ENCODE results near the gene RGR.

The RGR gene

DNA sequence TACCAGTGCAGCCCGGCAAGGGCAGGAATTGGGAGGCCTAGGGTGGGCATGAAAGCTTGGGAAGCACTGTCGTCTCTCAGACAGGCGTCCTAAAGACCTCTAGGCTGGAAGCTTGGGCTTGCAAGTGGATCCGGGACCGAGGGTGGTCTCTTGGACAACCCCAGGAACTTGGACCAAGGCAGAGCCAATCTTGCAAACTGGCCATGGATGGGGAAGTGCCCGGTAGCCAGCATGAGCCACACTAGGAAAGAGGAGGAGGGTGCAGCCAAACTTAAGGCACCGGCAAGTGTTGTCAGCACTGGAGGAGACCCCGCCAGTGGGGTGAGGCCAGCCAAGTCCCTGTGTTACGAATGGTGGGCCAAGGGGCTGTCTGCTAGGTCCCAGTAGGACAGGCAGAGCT lies 28.0 kb upstream of the RGR start:
- Histone ChIP-seq H3K27ac (no peak overlapping the region), H3K4me3 (no peak overlapping the region)

DNA sequence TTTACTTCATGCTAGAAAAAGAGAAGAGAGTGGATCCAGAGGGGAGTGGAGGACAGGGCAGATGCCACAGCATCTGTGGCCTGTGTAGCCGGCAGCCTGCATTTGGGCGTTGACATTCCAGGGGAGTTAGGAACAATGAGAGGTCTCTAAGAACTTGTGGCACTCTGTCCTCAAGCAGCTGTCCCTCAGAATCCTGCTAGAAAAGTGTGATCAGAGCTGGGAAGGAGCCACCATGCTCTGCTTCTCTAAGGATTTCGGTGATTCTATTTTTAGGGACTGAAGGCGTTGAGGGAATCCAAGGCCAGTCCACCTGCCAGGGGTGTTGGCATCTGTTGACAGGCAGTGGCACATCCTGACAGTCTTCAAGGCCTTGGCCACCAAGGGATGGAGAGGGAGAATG lies 27.1 kb upstream of the RGR start:
- no peak overlapping the region for H3K4me3 ChIP-seq
- H3K27ac ChIP-seq = no peak overlapping the region

DNA sequence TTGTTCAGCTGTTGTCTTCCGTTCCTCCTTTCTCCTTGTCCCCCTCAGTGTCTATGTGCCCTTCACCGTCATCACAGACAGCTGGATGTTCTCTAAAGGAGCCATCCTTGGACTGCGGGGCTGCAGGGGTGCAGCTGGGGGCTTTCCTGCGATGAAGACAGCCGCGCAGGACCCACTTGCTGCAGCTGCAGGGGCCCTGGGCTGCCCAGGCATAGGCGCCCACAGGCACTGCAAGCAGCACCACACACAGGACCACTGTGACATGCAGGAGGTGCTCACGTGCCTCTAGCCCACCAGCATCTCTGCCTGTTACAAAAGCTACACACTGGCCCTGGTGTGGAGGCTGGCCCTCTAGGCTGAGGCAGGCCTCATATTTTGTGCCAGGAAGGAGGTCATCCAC lies 22.9 kb upstream of the RGR start:
- H3K27ac ChIP-seq = no peak overlapping the region
- no peak overlapping the region for H3K4me3 ChIP-seq

DNA sequence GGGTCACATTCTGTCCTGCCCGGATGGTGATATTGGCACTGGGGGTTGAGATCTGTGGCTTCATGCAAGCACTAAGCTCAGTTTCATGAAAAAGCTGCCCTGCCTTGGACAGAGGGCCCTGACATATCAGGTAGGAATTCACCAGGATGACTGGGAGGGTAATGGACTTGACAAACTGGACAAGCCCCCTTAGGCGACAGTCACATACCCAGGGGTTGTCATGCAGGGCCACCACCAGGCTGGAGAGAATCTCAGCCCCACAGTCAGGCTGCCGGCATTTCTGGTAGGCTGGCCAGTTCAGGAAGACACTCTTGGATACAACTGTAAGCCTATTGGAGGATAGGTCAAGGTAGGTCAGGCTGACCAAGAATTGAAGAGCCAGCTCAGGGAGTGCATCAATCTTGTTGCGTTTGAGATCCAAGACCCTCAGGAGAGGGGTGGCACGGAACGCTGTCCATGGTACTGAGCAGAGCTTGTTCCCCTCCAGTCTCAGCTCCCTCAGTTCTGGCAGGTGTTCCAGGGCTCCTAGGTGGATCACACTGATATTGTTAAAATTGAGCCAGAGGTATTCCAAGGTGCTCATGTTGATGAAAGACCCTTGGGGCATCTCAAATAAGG lies 20.3 kb upstream of the RGR start:
- Histone ChIP-seq H3K4me3 (no peak overlapping the region), H3K27ac (no peak overlapping the region)

DNA sequence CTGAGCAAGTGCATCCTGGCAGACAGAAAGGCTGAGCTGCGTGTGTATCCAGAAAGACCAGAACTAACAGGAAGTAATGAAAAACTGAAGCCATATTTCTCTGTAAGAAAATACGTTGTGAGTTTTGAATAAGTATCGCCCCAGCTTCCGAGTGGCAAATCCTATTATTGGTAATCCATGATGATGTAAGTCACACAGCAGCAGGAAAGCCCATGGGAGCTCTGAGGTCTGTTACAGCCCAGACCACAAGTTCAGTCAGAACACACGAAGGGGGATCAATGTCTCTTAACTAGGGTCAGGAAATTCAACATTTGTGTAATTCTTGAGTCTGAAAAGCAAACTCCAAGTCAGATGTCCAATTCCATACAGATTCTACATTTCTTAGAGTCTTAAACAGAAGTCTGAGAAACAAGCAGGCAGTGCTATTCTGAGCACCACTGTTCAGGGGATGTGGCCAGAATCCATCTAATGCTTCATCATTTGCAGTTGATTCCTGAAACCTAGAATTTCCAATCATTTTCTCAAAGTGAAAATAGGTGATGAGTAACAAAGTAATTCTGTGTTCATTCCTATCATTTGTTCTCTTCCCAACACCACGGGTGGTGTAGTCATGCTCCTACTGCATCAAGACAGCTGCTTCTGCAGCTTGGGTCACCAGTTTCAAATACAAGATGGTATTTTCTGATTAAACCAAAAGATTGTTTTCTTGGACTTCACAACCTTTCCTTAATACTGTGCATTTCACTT lies 19.3 kb upstream of the RGR start, which contains the start of gene LRIT2:
Gene LRIT2, minus strand, starts transcription at position 118 of the 747 bp plus-strand sequence. Its CDS starts 24 bp downstream, at position 94.
- no peak within 1 kb of the TSS for H3K27ac ChIP-seq
- no peak within 1 kb of the TSS for H3K4me3 ChIP-seq

DNA sequence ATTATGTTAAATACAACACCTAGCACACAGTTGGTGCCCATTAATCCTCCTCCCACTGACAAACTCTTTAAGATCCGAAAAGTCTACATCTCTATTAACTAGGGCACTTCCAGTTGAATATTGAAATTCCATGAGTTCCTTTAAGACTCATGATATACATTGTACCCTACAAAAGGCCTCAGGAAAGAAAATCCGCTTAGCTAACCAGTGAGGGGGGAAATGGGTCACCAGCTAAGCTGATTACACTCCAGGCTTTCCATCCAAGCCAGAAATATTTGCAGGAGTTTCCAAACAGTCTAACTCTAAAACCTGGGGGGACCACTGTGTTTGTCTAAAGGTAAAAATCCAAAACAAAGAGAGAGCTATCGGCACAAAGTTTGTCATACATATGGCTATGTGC lies 18.2 kb upstream of the RGR start:
- Histone ChIP-seq H3K27ac (no peak overlapping the region), H3K4me3 (no peak overlapping the region)

DNA sequence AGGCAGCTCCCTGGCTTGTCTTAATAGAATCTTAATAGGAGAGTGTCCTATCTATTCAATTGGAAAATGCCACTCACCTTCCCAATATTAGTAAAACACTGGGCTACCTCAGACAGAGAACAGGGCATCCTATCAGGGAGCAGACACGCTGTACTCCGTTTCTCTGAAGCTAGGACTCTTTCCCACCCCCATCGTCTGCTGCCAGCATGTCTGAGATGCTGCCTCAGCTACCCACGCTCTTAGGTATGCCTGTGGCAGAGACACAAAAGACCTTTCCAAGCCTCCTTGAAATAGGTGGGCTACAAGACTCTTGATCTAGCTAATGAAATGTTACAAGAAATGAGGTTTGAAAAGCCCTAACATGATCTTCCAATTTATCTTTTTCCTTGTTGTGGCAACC lies 17.0 kb upstream of the RGR start:
- Histone ChIP-seq H3K4me3 (no peak overlapping the region), H3K27ac (no peak overlapping the region)

DNA sequence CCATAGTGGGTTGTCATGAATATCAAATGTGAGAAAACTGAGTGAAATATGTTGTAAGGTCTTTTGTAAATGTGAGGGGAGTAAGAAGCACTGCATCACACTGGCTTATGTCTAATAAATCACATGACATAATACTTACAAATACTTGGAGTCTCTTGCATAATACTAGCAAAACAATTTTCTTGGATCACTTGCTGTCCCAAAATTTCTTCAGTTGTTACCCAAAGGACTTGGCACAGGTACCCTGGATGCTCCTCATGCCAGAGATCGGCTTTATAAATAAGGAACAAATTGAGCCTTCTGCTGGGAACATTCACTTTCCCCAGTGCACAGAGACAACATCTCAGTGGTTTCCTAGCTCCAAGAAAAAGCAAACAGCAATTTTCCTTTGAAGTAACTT lies 14.5 kb upstream of the RGR start:
- no peak overlapping the region for H3K4me3 ChIP-seq
- no peak overlapping the region for H3K27ac ChIP-seq

DNA sequence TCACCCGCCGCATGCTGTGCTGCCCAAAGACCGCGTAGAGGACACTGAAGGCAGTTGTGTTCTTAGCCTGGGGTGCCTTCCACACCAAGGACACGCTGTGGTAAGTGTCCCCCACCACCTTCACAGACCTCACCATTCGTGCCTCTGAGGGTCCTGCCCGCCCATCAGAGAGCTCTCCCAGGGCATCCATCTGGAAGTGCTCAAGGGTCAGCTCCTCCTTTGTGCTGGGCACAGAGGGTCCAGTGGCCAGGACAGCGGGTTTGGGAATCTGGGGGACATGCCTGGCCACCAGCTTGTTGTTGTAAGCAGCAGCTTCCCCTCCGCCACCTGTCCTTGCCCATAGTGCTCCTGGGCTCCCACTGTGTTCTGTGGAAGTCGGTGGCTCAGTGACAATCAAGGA lies 12.5 kb upstream of the RGR start:
- H3K27ac ChIP-seq = no peak overlapping the region
- H3K4me3 ChIP-seq = no peak overlapping the region

DNA sequence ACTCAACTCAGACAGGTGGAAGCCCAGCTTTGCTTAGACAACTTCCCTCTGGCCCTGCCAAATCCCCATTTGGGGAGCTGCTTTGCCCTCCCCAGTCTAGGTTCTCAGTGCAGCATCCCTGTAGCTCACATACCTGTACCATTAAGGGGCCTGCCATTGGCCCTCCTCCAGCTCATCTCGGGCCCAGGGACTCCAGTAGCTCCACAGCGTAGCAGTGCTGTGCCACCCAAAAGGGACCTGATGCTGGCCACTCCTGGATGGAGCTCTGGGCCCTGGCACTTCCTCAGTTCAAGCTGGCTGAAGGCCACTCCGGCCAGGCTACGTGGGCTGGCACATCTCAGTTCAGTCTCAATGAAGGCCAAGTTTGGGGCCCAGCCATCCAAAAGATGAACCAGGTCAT lies 10.9 kb upstream of the RGR start:
- Histone ChIP-seq H3K27ac (no peak overlapping the region), H3K4me3 (no peak overlapping the region)

DNA sequence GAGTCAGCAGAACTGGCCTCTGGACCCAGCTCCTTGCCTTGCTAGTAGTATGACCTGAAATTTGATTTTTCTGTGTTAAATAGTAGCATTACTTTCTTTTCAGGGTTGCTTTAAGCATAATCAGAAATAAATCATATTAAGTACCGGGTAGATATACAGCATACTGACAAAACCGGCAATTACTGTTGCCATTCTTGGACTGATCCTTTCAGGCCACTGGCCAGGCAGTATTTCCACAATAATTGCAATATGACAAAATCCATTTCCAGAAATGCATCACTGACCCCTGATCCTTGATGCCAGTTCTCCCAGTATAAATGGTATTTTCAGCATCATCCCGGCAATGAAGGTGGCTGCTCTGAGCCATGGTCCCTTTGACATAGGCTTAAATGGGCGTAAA lies 10.4 kb upstream of the RGR start:
- no peak overlapping the region for H3K27ac ChIP-seq
- H3K4me3 ChIP-seq = no peak overlapping the region

DNA sequence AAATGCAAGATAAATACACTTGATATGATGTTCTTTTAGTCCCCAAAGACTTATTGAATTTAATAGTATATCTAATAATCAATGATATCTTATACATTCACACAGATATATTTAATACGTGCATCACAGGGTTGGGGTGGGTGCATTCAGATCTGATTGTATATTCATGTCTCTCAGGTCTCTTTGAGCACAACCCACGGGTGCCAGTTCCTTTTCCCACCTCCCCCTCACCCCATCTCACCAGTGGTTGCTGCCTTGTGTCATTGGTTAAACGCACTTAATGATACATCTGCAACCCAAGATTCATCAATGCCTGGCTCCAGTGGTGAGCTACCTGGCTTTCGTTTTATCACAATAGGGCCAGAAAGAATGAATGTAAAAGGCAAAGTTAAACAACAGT lies 9.8 kb upstream of the RGR start:
- no peak overlapping the region for H3K4me3 ChIP-seq
- no peak overlapping the region for H3K27ac ChIP-seq

DNA sequence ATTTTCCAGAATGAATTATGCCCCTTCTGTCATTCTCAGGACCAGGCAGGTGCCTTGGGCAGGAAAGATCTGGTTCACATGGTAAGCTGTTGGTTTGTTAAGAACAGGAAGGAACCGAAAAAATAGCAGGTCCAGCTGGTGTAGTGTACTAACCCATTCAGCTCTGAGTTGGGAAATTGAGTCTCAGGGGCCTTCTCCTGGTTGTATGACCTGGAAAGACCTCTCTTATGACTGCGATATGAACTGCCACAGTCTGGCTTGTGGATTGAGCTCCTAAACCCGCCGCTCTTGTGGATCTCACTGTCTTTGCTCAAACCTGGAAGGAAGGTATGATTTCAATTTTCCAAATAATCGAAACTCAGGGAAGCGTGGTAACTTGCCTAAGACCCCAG lies 8.1 kb upstream of the RGR start:
- no peak overlapping the region for H3K27ac ChIP-seq
- no peak overlapping the region for H3K4me3 ChIP-seq

DNA sequence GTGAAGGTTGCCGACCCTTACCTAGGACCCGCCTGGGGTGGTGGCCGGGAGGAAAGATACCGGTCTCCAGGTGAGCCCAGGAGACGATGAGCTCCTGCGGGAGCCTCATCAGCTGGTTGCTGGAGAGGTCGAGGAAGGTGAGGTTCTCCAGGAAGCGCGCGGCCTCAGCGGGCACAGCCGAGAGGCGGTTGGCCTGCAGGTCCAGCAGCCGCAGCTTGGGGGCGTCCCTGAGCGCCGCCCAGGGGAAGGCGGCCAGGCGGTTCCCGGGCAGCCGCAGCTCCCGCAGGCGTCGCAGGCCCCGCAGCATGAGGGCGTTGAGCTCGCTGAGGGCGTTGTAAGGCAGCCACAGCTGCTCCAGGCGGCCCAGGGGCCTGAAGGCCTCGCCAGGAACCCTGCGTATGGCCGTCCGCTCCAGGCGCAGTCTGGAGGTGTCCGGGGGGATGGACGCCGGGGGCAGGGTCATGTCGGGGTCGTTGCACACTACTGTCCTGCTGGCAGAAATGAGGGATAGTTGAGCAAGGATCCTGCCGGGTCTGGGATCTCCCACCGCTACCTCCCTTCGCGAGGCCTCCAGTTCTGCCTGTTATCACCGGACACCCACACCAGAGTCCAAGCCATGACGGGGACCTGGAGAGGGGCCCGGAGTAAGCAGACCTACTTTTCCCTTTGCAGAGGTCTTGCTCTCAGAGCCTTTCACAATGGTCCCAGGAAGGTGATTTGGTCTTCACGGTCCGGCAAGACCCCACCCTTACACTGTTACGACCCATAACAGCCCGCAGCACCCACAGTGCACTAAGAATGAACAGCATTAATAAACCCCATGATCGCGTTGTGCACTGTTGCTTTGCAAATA lies 7.4 kb upstream of the RGR start:
- no peak overlapping the region for H3K27ac ChIP-seq
- H3K4me3 ChIP-seq = no peak overlapping the region

DNA sequence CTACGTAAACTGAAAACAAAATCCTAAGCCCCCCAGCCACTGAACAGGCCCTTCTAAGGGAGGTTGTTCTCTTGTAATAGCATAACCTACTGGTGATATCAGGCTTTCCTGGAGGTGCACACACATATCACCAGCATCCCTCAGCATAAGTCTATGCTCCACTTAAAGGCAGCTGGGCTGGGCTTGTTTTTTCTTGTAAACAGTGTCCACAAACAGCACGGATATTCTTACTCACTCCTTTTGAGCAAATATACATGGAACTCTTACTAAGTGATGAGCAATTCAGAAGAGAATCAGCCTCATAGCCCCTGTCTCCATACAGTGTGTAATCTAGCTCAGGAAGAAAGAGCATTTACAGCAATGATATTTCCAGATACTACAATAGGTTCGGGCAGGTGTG lies 5.9 kb upstream of the RGR start:
- H3K4me3 ChIP-seq = no peak overlapping the region
- no peak overlapping the region for H3K27ac ChIP-seq

DNA sequence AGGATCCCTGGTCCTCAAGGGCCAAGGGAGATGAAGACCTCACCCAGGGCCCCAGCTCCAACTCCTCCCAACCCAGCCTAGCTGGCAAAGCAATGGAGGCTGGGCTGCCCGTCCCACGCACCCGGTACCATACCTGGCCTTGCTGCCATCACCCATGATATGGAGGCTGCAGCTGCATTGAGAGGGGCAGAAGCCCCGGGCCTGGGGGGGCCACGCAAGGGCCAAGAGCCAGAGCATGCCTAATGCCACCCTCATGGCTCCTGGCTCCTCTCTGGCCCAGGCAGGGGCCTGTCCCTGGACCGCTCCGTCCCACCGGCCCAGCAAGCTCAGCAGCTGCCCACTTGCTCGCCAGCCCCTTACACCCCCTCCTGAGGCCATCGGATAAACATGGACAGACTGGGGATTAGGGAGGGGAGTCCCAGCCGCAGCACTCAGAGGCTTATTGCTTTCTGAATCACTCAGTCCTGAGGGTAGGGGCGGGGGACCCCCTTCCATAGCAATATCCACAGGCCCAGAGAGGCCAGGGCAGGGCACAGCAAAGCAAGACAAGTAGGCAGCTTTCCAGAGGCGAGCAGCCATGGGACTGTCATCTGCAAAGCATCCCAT lies 3.6 kb upstream of the RGR start, which contains the start of gene LRIT1:
Gene LRIT1, minus strand, starts transcription at position 362 of the 606 bp plus-strand sequence. Its CDS starts 107 bp downstream, at position 255.
- H3K27ac ChIP-seq = no peak within 1 kb of the TSS
- H3K4me3 ChIP-seq = no peak within 1 kb of the TSS

DNA sequence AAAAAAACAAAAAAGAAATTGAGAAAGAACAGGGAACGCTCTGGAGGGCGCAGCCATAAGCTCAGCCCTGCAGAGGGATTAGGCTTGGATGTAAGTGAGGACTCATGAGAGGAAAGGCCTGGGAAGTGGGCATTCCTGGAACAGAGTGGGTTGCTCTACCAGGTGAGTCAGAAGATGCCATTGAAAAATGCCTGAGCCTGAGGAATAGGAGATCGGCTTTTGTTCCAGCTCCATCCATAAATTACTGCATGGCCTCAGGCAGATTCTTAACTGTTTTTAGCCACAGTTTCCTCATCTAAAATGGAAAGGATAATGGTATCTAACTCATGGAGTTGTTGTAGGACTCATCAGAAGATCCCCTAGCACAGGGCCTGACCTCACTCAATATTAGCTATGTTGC lies 1.1 kb upstream of the RGR start:
- H3K4me3 ChIP-seq = no peak overlapping the region
- H3K27ac ChIP-seq = no peak overlapping the region

DNA sequence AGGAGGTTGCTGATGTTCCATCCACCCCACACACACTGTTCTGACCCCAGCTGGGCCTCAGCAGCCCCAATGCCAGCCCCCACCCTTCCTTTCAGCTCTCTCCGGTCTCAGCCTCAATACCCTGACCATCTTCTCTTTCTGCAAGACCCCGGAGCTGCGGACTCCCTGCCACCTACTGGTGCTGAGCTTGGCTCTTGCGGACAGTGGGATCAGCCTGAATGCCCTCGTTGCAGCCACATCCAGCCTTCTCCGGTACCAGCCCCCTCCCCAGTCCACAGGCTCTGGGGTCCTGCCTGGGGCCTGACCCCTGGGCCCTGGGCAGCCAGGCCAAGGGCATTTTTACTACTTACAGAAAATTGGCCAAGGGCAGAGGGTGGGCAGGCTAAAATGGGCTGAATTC lies 2.6 kb downstream of the RGR start:
- Histone ChIP-seq H3K27ac (no peak overlapping the region), H3K4me3 (no peak overlapping the region)

DNA sequence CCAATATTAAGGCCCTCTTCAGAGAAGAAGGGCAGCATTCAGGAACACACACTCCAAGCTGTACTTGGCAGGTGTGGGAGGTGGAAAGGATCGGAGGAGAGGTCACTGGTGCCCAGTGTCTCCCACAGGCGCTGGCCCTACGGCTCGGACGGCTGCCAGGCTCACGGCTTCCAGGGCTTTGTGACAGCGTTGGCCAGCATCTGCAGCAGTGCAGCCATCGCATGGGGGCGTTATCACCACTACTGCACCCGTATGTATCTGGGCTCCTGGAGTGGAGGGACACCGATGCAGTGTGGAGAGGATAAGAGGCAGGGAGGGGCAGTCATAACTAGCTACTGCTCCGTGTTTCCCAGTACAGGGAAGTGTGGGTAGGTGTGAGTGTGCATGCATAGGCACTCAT lies 3.9 kb downstream of the RGR start:
- H3K27ac ChIP-seq = no peak overlapping the region

More for the DNA sequence above, 3.9 kb downstream of the RGR start:
- no peak overlapping the region for H3K4me3 ChIP-seq

Measured in skin epidermis (tissue), 12 donors.